ENCODE results near the gene ARHGAP29. TPM values are rescaled to one million over a fixed set of nuclear protein-coding genes. Genes with fewer than 3 reads are reported as not detected.

ARHGAP29 gene
- polyA plus RNA-seq, 1 experiment: 21.5 TPM

GRCh38 chr1:94283462-94283861, 46.1 kb upstream of the ARHGAP29 start:
- CTCF ChIA-PET: interaction anchor here (0.8 kb wide), 1 partner anchor 14 kb away, joined by 3 read pairs; no protein-coding TSS in a partner anchor
- no peaks in the 10 kb centered on the region for H3K36me3 ChIP-seq (ENCODE audit: control insufficient read depth, insufficient read depth, low read length)
- no peak for TF ChIP-seq CTCF (IDR thresholded peaks at IDR 0.05; ENCODE audit: insufficient read depth, low read depth, low read length)
- POLR2A ChIA-PET: no interaction called here
- no peak for DNase-seq (ENCODE audit: low read depth)
- H3K27me3 ChIP-seq (ENCODE audit: control insufficient read depth, insufficient read depth, low read length): no peaks in the 10 kb centered on the region
- no peak overlapping the region for H3K4me3 ChIP-seq (ENCODE audit: low read depth, low read length)

- ChIA-PET CTCF (interaction anchor here (0.6 to 1.2 kb wide), 2 partner anchors 10 to 16 kb away, joined by 4 read pairs; no protein-coding TSS in a partner anchor), POLR2A (no interaction called here)
- DNase-seq (ENCODE audit: low read depth): no peak
- Histone ChIP-seq H3K27me3 (ENCODE audit: control insufficient read depth, insufficient read depth, low read length) (no peaks in the 10 kb centered on the region), H3K4me3 (ENCODE audit: low read depth, low read length) (no peak overlapping the region), H3K36me3 (ENCODE audit: control insufficient read depth, insufficient read depth, low read length) (no peaks in the 10 kb centered on the region)
- no peak for TF ChIP-seq CTCF (IDR thresholded peaks at IDR 0.05; ENCODE audit: insufficient read depth, low read depth, low read length)
Observed at GRCh38 chr1:94282143-94282711, 44.8 kb upstream of the ARHGAP29 start.

DNA sequence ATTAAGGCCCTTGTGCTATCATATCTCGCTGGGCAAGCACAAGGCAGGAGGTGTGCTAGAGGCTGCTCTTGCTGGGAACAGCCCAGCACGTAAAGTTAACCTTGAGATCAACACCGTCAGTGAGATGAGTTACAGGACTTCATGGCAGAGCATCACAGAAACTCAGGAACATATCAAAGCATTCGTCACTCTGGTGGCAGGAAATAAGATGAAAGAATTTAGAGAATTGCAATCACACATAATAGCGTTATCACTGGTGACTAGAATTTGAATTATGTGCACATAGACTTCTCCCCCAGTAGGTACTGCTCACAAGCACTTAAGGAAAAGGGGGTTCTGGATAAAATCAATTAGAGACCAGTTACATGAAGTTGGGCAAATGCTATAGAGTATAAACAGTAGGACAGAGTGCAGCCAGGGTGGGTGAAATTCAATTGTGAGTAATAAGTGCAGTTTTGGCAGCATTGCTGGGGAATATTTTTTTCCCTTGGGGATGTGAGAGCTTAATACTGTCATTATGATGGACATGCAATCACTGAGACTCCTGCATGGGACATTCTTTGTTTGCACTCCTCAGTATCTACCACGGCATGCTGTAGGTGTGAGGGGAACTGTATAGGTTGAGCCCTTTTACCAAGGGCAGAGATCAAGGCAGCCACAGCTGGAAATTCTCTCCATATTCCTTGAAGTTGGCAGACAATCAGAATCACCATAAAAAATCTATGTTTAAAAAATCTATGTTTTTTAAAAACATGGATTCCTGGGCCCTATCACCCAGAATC, 44.2 kb upstream of the ARHGAP29 start:
- no peak for TF ChIP-seq CTCF (IDR thresholded peaks at IDR 0.05; ENCODE audit: insufficient read depth, low read depth, low read length)
- no peak for DNase-seq (ENCODE audit: low read depth)
- no peaks in the 10 kb centered on the region for H3K27me3 ChIP-seq (ENCODE audit: control insufficient read depth, insufficient read depth, low read length)
- H3K4me3 ChIP-seq (ENCODE audit: low read depth, low read length): no peak overlapping the region
- POLR2A ChIA-PET: no interaction called here
- H3K36me3 ChIP-seq (ENCODE audit: control insufficient read depth, insufficient read depth, low read length): no peaks in the 10 kb centered on the region
- CTCF ChIA-PET: interaction anchor here (0.6 to 1.2 kb wide), 2 partner anchors 9 to 15 kb away, joined by 4 read pairs; no protein-coding TSS in a partner anchor

DNA sequence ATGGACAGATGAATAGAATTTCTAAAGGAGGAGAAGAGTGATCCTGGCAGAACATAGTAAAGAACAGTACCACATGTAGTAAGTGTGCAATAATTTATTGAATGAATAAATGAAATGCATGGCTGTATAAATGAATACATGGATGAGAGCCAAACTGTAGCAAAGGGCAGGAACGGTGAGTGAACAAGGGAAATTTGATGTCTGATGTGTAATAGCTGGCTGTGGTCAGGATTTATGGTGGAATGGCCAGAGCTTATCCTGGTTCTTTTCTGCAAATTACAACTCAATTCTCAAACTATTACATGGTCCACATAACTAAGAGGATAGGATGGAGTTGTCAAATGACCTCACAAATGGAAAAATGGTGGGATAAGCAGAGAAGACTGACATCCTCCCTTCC, 43.2 kb upstream of the ARHGAP29 start:
- ChIA-PET CTCF (interaction anchor here (0.7 kb wide), 1 partner anchor 13 kb away, joined by 3 read pairs; no protein-coding TSS in a partner anchor), POLR2A (no interaction called here)
- H3K36me3 ChIP-seq (ENCODE audit: control insufficient read depth, insufficient read depth, low read length): no peaks in the 10 kb centered on the region
- no peaks in the 10 kb centered on the region for H3K27me3 ChIP-seq (ENCODE audit: control insufficient read depth, insufficient read depth, low read length)
- TF ChIP-seq CTCF (IDR thresholded peaks at IDR 0.05; ENCODE audit: insufficient read depth, low read depth, low read length): no peak
- DNase-seq (ENCODE audit: low read depth): no peak
- H3K4me3 ChIP-seq (ENCODE audit: low read depth, low read length): no peak overlapping the region

GRCh38 chr1:94279462-94279861, 42.1 kb upstream of the ARHGAP29 start:
- ChIA-PET CTCF (no interaction called here), POLR2A (no interaction called here)
- Histone ChIP-seq H3K27me3 (ENCODE audit: control insufficient read depth, insufficient read depth, low read length) (no peaks in the 10 kb centered on the region), H3K36me3 (ENCODE audit: control insufficient read depth, insufficient read depth, low read length) (no peaks in the 10 kb centered on the region), H3K4me3 (ENCODE audit: low read depth, low read length) (no peak overlapping the region)
- TF ChIP-seq CTCF (IDR thresholded peaks at IDR 0.05; ENCODE audit: insufficient read depth, low read depth, low read length): no peak
- no peak for DNase-seq (ENCODE audit: low read depth)
